ENCODE data around the gene SRPRB.

SRPRB gene, protein sequence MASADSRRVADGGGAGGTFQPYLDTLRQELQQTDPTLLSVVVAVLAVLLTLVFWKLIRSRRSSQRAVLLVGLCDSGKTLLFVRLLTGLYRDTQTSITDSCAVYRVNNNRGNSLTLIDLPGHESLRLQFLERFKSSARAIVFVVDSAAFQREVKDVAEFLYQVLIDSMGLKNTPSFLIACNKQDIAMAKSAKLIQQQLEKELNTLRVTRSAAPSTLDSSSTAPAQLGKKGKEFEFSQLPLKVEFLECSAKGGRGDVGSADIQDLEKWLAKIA

DNA sequence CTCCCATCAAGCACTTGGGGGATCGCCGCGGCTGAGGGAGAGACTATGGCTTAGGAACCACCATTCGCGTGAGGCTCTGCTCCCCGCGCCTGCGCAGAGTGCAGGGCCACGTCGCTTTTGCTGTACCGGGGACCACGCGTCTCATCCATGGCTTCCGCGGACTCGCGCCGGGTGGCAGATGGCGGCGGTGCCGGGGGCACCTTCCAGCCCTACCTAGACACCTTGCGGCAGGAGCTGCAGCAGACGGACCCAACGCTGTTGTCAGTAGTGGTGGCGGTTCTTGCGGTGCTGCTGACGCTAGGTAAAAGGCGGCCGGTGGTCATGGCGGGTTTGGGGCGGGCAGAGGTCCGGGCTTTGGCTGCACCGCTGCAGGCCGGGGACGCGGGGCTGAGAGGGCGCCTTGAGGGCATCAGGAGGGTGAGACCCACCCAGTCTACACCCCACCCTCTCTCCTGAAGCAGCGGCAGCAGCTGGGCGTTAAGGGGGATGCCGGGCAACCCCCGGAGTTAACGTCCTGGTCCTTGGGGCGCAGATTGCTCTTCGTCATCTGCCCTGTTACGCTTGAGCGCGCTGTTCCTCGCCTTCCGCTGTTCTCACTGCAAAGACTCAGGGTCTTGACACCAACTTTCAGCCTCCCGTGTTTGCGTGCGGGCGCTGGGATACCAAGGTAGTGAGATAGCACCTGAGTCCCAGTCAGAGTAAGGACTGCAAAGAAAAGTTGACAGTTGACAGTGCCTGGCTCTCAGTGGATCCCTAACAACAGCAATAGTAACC lies at the start of gene SRPRB:
SRPRB (plus strand) TSS at position 114 of the 774 bp plus-strand sequence; CDS start at position 148, 34 bp downstream.
- DNase-seq, result peak; percentile 89

DNA sequence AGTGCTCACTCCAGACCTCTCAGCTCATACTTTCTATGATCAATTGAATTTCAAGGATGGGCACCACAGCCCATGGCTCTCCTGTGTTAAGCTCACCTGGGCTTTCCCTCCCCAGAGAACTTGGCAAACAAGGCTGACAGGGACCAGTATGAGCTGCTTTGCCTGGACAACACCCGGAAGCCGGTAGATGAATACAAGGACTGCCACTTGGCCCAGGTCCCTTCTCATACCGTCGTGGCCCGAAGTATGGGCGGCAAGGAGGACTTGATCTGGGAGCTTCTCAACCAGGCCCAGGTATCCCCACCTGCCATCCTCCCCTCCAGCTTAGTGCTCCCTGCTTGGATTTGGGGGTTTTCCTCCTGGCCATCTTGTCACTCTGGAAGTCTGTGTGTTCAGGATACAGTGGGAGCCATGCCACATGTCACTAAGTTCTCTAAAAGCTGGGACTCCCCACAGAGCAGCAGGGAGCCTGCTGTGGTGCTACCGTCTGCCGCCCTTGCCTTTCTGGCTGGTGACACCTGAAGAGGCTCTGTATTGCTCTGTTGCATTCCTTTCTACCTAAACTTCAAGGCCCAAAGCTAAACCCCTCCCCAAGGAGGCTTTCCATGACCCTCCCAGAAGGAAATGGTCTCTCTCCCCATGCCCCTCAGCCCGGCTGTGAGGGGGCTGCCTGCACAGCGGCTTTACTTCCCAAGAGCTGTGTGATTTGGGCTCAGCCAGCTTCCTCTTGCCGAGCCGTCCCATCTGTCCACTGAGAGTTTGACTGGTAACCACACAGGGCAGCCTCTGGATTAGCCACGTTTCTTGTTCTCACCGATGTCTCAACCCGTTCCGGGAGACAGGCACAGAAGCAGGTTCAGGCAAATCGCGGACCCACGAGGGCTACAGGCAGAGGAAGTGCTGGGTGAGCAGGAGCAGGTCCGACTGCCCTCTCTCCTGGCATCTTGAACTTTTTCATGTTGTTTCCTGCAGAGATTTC lies 48.6 kb upstream of the SRPRB start:
- no peak for DNase-seq

DNA sequence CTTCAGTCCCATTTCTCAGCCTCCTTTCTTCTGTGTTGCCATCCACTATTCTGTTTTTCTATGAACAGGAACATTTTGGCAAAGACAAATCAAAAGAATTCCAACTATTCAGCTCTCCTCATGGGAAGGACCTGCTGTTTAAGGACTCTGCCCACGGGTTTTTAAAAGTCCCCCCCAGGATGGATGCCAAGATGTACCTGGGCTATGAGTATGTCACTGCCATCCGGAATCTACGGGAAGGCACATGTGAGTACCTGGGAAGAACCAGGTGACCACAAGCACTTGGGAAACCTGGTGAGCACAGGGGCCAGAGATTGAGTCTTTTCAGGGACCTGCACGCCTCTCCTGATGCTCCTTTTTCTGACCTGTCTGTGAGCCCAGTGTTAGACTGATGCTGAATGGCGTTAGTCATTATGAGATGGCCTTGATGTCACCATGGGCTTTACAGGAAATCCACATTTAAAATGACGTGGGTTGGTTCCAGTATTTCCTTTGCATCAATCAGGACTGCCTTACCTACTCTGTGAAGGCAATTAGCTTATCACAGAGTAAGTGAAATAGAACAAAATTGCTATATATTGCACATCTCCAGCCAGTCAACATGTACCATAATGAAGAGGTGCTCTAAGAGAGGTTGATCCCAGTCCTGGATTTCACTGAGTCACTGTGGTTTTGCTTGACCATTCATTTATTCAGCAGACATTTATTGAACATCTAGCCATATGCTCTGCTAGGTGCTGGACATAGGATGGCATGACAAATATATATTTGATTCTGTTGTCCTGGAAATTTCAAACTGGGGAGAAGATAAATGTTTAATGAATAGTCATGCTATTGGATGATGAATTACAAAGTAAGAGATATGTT lies 47.7 kb upstream of the SRPRB start:
- no peak for DNase-seq

DNA sequence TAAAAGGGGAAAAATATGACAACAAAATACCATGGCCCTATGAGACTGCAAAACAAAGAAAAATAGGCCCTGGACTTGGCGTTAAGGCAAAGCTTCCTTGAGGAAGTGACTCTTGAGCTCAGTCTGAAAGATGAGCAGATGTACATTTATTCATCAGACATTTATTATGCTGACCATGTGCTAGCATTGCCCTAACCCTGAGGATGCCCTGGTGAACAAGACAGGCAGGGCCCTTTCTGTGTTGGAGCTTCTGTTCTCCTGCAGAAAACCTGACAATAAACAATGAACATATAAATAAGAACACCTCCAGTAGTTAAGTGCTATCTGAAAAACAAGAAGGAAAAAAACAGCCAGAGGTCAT lies 47.1 kb upstream of the SRPRB start:
- no peak for DNase-seq

DNA sequence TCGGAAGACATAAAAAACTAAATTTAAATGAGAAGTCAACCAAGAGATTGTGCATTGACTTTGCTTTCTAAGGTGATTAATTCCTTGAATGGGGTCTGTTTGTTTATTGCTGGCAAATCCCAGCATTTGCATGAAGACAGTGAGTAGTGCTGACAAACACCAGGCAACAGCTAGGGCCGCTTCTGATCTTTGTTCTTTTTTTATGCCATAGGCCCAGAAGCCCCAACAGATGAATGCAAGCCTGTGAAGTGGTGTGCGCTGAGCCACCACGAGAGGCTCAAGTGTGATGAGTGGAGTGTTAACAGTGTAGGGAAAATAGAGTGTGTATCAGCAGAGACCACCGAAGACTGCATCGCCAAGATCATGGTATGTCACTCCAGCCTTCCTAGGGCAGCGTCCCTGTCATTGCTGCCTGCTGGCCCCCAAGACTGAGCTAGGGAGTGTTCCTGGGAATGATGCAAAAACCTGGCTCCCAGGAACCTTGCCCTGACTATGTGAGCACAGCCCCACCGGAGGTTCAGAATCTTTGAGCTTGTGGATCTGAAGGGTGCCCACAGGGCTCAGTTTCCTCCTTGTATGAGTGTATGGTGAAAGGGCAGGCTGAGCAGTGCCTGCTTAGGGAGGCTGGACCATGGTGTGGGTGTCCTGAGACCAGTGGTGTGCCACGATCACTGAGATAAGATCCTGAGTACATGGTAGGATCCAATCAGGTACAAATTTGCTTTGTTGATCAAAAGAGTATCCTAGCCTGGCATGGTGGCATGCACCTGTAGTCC lies 46.5 kb upstream of the SRPRB start:
- no peak for DNase-seq

DNA sequence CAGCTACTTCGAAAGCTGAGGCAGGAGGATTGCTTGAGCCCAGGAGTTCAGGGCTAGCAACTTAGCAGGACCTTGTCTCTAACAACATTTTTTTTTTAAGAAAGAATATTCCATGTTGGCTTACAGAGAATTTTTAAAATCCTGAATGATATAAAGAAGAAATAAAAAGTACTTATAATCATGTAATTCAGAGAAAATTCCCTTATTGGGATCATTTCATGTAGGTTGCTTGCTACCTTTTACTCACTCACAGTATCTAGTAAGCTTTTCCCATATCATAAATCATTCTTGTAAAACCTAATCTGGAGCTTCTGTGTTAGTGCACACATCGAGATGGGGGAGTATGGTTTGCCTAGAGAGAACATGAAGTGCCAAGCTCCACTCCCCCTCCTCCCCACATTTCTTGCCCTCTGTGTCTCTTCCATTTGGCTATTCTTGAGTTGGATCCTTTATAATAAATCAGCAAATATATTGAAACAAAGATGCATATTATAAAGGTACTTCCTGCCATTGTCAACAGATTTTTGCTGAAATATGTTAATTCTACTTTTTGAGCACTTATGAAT lies 45.8 kb upstream of the SRPRB start:
- no peak for DNase-seq

DNA sequence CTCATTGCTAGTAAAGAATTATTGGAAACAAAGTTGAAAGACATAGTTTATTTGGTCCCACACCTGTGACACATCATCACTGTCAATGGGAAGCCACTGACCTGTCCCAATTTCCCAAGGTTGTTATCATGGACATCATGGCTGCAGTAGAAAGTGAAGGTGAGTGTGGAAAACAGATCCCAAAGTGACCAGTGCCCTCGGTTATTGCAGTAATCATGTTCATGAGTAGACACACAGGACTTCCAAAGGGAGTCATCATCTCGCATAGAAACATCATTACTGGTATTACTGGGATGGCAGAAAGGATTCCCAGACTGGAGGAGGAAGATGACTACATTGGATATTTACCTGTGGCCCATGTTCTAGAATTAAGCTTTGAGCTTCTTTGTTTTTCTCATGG lies 44.7 kb upstream of the SRPRB start:
- DNase-seq, result no peak

DNA sequence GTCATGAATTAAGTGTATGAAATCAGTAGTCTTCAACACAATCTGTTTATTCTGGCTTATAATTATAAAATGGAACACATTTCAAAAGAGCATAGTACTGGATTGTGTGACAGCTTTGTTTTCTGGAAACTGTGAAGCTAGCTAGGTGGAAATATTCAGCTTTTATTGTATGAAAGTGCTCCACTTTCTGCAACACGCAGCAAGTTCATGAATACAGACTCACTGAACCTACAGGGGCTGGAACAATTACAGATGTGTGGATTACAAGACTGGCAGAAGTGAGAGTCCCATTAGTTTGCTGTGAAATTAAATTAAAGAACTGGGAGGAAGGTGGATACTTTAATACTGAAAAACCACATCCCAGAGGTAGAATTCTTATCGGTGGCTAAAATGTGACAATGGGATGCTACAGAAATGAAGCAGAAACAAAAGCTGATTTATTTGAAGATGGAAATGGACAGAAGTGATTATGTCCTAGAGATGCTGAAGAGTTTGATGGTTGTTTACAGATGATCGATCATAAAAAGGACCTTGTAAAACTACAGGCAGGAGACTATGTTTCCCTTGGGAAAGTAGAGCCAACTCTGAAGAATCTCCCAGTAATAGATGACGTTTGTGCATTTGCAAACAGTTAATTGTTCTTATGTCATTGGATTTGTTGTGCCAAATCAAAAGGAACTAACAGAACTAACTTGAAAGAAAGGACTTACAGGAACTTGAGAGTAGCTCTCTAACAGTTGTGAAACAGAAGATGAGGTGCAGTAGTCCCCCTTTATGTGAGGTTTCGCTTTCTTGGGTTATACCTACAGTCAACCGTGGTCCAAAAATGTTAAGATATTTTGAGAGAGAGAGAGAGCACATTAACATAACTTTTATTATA lies 43.8 kb upstream of the SRPRB start:
- no peak for DNase-seq

DNA sequence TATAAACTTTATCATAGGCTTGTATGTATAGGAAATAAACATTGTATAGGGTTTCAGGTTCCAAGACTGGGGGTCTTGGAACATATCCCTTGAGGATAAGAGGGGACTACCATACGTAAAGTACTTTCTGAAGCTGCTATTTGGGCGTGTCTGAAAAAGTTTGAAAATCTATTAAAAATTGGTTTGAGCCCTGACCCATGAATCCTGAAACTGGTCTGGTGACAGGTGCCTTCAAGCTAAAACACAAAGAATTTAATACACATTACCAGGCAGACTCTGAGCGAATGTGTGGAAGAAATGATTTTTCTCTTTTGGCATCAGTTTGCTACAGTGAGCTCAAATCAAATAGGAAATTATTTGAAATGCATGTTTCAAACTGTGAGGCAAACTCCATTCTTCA lies 43.1 kb upstream of the SRPRB start:
- no peak for DNase-seq

DNA sequence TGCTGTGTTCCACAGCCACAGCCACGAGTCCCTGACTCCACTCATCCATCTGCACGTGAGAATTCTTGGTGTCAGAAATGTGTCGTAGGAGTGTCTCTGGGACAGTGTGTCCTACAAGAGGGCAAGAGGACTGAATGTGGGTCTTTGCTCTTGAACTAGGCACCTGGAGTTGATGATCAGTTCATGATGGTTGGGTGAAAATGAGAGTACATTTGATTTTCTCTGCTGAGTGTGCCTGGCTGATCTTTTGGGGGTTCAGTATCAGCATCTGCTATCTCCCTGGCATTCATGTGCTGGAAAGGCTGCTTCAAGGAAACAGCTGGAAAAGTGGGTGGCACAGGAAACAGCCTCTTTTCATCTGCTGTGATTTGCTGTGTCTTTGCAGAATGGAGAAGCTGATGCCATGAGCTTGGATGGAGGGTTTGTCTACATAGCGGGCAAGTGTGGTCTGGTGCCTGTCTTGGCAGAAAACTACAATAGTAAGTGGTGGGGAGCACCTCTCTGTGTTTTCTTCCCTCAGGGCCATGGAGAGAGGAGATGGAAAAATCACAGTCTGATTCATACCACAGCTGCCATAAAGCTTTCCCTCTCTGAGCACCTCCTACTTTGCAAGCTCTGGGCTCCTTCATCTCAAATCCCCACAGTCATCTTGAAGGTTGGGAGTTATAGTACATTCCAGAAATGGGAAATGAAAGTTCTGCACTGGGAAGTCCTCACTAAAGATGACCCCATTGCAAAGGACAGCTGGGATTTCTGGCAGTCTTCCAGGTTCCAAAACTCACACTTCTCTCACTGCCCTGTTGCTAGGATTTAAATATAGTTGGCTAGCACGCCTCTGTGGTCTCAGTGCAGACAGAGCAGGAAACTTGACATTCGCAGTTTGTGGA lies 41.6 kb upstream of the SRPRB start:
- no peak for DNase-seq

DNA sequence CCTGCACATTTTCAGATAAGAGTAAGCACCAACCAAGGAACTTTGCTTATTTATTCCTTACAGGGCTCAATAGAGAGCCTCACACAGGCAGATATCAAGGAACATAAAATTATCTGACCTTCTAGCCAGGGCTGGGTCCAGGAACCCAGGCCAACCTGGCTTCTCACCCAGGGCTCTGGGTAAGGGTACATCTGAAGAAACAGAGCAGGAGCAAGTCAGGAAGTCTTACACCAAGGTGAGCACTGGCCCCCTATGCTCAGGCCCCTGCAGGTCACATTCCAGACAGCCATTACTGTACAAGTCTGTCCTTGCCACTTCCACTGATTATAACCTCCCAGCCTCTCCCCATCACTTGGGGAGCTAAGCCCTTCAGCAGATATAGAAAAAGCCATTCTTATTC lies 40.4 kb upstream of the SRPRB start:
- DNase-seq, result no peak

DNA sequence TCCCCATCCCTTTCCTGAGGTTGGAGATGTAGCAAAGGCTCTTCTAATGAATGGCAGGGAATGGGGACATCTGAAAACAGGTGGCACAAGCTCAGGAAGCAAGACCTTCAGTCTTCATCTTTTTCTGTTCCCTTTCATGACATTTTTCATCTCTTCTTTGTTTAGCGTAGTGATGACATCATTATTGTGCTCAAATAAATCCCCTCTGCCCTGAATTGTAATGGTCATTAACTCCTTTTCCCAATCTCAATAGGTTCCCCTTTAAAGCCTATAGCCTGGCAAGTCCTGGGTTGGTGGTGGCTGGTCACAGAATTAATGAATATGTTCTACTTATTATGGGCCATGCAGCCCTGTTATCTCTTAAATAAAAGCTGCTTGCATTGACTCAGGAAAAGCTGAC lies 38.0 kb upstream of the SRPRB start:
- DNase-seq, result no peak

DNA sequence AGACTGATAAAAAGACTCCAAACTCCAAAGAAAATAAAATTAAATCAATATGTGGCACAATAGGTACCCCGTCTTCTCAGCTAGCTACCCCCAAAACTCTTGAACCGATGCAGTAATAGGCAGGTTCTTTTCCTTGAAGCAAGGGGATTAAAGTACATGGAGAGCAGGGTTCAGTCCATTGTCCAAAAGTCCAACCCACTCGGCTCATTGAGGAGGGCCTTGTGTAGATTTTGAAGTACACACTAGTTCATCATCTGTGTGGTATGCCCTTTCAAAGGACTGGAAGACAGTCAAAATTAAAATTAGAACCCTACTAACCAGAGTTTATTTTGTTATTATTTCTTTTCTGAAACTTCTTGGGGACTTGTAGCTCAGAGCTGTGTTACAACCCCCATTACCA lies 36.1 kb upstream of the SRPRB start:
- DNase-seq, result no peak

DNA sequence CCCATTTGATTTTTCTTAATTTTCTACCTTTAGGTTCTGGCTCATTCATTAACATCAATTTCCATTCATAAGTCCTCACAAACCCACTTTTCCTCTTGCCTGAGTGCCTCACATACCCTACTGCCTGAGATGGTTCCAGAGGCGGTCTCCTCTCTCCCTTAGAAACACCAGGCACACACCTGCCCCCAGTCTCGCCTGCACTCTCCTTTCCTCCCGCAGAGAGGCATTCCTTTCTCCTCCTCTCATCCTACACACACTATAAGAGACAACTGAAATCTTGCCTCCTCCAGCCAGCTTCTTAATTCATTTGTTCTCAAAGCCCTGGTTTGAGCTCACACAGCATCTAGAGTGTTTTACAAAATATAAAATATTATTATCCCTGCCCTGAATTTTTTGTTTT lies 31.9 kb upstream of the SRPRB start:
- no peak for DNase-seq

DNA sequence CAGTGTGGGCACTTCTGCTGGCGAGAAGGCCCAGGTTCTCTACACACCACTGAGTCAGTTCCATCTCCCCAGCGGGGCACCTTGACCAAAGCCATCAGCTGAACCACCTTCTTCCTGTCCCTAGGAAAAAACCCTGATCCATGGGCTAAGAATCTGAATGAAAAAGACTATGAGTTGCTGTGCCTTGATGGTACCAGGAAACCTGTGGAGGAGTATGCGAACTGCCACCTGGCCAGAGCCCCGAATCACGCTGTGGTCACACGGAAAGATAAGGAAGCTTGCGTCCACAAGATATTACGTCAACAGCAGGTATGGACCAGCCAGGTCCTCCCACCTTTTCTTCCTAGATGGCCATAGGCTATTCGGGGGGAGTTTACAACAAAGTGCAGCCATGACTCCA lies 30.3 kb upstream of the SRPRB start:
- DNase-seq, result no peak

DNA sequence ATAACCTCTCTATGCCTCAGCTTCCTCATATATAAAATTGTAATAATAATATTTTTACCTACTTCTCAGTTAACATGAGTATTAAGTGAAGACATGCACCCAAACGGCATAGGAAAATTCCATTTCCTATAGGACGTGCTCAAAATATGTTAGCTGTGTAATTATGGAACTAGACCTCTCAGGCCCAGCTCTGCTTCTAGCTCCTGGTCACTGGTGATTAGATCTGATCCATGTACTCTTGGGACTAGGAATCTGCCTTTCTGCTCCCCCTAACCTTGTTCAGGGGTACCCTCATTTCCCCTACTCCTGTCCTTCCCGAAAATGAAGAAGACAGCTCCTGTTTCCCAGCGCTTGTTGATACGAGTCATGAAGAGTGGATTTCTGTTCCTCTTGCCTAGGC lies 29.8 kb upstream of the SRPRB start:
- DNase-seq, result no peak

DNA sequence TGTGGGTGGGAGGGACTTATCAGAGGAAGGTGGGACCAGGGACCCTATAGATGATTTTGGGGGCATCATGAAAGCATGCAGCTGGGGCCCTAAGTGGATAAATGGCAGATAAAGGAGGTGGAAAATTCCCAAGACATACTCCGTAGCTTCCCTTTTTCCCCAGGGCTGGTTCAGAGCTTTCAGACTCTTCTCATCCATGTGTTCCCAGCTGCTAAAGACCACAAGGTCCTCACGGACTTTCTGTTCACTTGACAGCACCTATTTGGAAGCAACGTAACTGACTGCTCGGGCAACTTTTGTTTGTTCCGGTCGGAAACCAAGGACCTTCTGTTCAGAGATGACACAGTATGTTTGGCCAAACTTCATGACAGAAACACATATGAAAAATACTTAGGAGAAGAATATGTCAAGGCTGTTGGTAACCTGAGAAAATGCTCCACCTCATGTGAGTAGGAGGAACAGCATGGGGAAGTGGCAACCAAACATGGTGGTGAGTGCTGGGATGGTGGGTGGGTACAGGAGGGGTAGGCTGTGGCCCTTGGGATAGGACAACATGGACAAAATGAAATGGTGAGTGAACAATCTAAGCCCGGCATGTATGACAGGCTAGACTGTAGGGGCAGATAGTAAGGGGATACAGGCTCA lies 28.7 kb upstream of the SRPRB start:
- DNase-seq, result no peak

DNA sequence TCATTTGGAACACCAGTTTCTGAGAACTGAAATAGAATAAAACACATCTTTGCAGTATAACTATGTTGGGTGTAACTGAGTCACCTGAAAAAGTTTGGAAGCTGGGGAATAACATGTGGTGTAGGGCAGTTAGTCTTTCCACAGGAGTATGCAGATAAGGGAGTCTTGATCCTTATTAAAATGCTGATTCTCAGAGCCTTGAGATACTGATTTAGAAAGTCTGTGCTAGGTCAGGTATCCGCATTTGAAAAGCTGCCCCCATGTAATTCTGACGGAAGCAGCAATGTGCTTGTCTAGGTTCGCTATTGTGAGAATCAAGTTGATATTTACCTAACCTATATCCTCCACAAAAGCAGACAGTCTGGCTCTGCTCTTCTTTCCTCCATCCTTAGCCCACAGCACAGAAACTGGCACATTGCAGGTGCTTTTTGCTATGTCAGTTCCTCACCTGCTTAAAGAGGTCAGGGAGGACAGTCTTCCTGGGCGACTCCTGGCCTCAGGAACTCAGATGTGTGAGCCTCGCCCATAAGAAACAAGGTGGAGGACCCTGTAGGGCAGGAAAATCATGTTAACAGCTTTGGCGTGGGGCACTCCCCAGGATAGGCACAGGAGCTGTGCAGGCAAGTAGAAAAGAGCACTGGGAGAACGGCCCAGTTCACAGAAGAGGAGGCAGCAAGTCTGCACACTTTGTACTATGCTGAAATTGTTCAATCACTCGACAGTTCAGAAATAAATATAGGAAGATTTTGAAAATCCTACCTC lies 27.6 kb upstream of the SRPRB start:
- no peak for DNase-seq
